IMR-90 (cell line): ENCODE measurements around the gene CDA.

Source experiments
- CEBPB ChIP-seq: IDR thresholded peaks from 2 replicates; pipeline ENCODE4 v1.6.1; 2012; ENCODE audit warnings: low read depth, low read length, improper control_type of control experiment
- CTCF ChIP-seq: conservative IDR thresholded peaks from 2 replicates; pipeline ENCODE4 v1.5.1; 2012; ENCODE audit warnings: mild to moderate bottlenecking, low read depth, low read length, improper control_type of control experiment
- ELK1 ChIP-seq: fragments of 150-350 bp; IDR thresholded peaks from 2 replicates; pipeline ENCODE4 v1.6.1; 2016; ENCODE audit warnings: low read depth, mild to moderate bottlenecking, low read length, moderate library complexity, borderline replicate concordance
- POLR2A ChIP-seq: IDR thresholded peaks from 2 replicates; pipeline ENCODE4 v1.6.1; 2012; ENCODE audit warnings: mild to moderate bottlenecking, low read depth, low read length
- RFX5 ChIP-seq: IDR thresholded peaks from 2 replicates; pipeline ENCODE4 v1.8.0; 2012; ENCODE audit warnings: low read depth, mild to moderate bottlenecking, low read length, moderate library complexity
- SMC3 ChIP-seq: fragments of 150-350 bp; IDR thresholded peaks from 2 replicates; pipeline ENCODE4 v1.6.1; 2016; ENCODE audit warnings: low read depth, mild to moderate bottlenecking, antibody characterized with exemption, low read length, moderate library complexity
- USF2 ChIP-seq: fragments of 150-350 bp; IDR thresholded peaks from 2 replicates; pipeline ENCODE4 v1.6.1; 2017; ENCODE audit warnings: mild to moderate bottlenecking, antibody characterized with exemption, low read length, low read depth

GRCh38 chr1:20555758-20556120, 33.2 kb upstream of the CDA start:
- no peak for TF ChIP-seq SMC3
- TF ChIP-seq CEBPB: no peak
- no peak for TF ChIP-seq POLR2A
- TF ChIP-seq CTCF: no peak
- no peak for TF ChIP-seq USF2
- no peak for TF ChIP-seq ELK1
- TF ChIP-seq RFX5: no peak
